Measurements from ENCODE around the gene BCL2L11. TPM values are rescaled to one million over a fixed set of nuclear protein-coding genes. Genes with fewer than 3 reads are reported as not detected.

The BCL2L11 gene
- total and polyA plus RNA-seq, 2 experiments from 2014 or later = 10.6 to 22.5 TPM

DNA sequence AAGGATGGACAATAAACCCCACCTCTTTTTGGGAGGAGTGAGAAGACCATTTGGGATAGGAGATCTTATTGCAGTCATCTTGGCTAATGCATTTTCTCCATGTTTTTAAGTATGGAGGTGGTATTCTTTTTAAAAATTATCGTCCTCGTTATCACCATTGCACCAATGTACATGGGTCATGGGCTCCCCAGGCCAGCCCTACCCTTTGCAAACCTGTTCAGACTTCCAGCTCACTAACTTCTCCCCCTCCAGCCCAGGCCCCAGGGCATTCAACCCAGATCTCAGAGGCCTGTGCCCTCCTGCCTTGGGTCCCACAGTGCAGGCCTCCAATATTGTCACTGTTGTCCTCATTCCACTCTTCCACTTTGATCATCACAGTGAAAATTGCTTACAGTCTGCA is 68.4 kb downstream of the BCL2L11 start:
- TF ChIP-seq CREB1 (CRISPR knock-in tag; IDR thresholded peaks at IDR 0.05; ENCODE audit: low read depth) (no peak), JUNB (IDR thresholded peaks at IDR 0.05; ENCODE audit: unreplicated experiment) (no peak), EZH2 (IDR thresholded peaks at IDR 0.05; ENCODE audit: low read depth, unreplicated experiment) (no peak), ZNF331 (CRISPR knock-in tag; IDR thresholded peaks at IDR 0.05; ENCODE audit: low read depth) (no peak), NANOG (IDR thresholded peaks at IDR 0.05; ENCODE audit: borderline replicate concordance) (no peak), ZNF114 (CRISPR knock-in tag; IDR thresholded peaks at IDR 0.05) (no peak)
- TF ChIP-seq, protein P1, sequence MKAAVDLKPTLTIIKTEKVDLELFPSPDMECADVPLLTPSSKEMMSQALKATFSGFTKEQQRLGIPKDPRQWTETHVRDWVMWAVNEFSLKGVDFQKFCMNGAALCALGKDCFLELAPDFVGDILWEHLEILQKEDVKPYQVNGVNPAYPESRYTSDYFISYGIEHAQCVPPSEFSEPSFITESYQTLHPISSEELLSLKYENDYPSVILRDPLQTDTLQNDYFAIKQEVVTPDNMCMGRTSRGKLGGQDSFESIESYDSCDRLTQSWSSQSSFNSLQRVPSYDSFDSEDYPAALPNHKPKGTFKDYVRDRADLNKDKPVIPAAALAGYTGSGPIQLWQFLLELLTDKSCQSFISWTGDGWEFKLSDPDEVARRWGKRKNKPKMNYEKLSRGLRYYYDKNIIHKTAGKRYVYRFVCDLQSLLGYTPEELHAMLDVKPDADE (IDR thresholded peaks at IDR 0.05) = no peak
- H2AFZ ChIP-seq = no peak overlapping the region
- DNase-seq (ENCODE audit: low spot score) (no peak), ATAC-seq (no peak)
- H3K27me3 Mint-ChIP-seq (ENCODE audit: insufficient read depth, low read depth, poor library complexity) = peaks cover 2% of the 10 kb centered on the region
- no peak overlapping the region for H3K27ac Mint-ChIP-seq
- H3K27me3 ChIP-seq (ENCODE audit: insufficient read depth) = no peaks in the 10 kb centered on the region
- H3K9me2 ChIP-seq (ENCODE audit: insufficient read depth) = peaks cover 12% of the 10 kb centered on the region; the same call in 1 of the 2 replicates
- H3F3A ChIP-seq (replicated peaks; ENCODE audit: low read depth) = no peaks in the 10 kb centered on the region
- no peaks in the 10 kb centered on the region; the same call in 2 of the 3 replicates for H3K9me3 Mint-ChIP-seq
- H3K4me3 Mint-ChIP-seq = no peak overlapping the region
- H3K79me2 ChIP-seq (replicated peaks; ENCODE audit: insufficient read depth) = no peaks in the 10 kb centered on the region
- H4K20me1 ChIP-seq (replicated peaks; ENCODE audit: insufficient read depth) = no peaks in the 10 kb centered on the region
- H3K4me3 ChIP-seq = no peak overlapping the region
- H3K4me1 Mint-ChIP-seq = no peaks in the 10 kb centered on the region
- no peaks in the 10 kb centered on the region for H3K4me1 ChIP-seq (ENCODE audit: insufficient read depth)
- H3K36me3 ChIP-seq (ENCODE audit: insufficient read depth) = no peaks in the 10 kb centered on the region
- H3K4me2 ChIP-seq = no peak overlapping the region
- H3K27ac ChIP-seq (ENCODE audit: low read depth) = no peak overlapping the region
- H3K36me3 Mint-ChIP-seq (ENCODE audit: low read depth) = no peaks in the 10 kb centered on the region

DNA sequence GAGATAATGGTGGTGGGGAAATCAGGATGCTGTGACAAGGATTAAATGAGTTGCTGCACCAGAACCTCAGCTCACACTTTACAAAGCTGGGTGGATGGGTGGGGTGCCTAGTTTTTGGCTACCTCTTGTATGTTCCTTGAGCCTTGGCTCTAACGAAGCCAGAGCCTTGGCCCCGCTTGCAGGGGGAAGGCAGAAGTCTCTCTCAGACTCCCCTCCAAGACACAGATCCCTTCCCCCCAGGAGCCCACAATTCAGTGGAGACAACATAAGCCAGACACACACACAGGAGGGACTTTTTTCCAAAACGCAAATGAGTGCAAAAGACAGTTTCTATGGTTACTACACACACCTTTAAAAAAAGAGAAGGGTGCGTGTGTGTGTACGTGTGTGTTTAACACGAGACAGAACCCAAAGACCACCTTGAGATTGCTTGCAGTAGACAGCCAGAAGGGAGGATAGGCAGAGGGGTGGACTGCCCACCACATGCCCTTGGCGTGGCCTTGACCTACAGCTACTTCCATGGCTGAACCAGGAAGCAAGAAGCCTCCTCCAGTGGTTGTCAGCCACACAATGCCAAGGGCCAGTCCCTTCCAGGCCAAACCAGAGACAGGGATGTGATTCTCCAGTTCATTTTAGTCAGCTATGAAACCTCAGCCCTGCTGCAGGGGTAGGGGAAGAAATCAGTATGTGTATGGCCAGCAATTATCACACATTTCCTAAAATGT is 70.3 kb downstream of the BCL2L11 start:
- DNase-seq (ENCODE audit: low spot score) (no peak), ATAC-seq (no peak)
- Histone ChIP-seq H3K79me2 (replicated peaks; ENCODE audit: insufficient read depth) (no peaks in the 10 kb centered on the region), H3K4me2 (no peak overlapping the region), H3K9me2 (ENCODE audit: insufficient read depth) (peaks cover 12% of the 10 kb centered on the region; the same call in 1 of the 2 replicates), H3K27me3 (ENCODE audit: insufficient read depth) (no peaks in the 10 kb centered on the region), H3K4me1 (ENCODE audit: insufficient read depth) (no peaks in the 10 kb centered on the region), H3K4me3 (no peak overlapping the region), H3K27ac (ENCODE audit: low read depth) (no peak overlapping the region), H3K36me3 (ENCODE audit: insufficient read depth) (no peaks in the 10 kb centered on the region), H3F3A (replicated peaks; ENCODE audit: low read depth) (no peaks in the 10 kb centered on the region), H4K20me1 (replicated peaks; ENCODE audit: insufficient read depth) (no peaks in the 10 kb centered on the region), H2AFZ (no peak overlapping the region)
- Mint-ChIP-seq H3K36me3 (ENCODE audit: low read depth) (no peaks in the 10 kb centered on the region), H3K27me3 (ENCODE audit: insufficient read depth, low read depth, poor library complexity) (no peaks in the 10 kb centered on the region), H3K4me1 (no peaks in the 10 kb centered on the region), H3K4me3 (no peak overlapping the region), H3K27ac (no peak overlapping the region), H3K9me3 (no peaks in the 10 kb centered on the region; the same call in 2 of the 3 replicates)
- no peak for TF ChIP-seq POLR2AphosphoS5 (IDR thresholded peaks at IDR 0.05; ENCODE audit: low read depth)
- TF ChIP-seq JUNB (IDR thresholded peaks at IDR 0.05; ENCODE audit: unreplicated experiment) = no peak
- TF ChIP-seq EZH2phosphoT487 (IDR thresholded peaks at IDR 0.05; ENCODE audit: unreplicated experiment) = no peak
- TF ChIP-seq ZNF331 (CRISPR knock-in tag; IDR thresholded peaks at IDR 0.05; ENCODE audit: low read depth) = no peak
- TF ChIP-seq, protein P1 (IDR thresholded peaks at IDR 0.05) = no peak
- TF ChIP-seq, protein P2, sequence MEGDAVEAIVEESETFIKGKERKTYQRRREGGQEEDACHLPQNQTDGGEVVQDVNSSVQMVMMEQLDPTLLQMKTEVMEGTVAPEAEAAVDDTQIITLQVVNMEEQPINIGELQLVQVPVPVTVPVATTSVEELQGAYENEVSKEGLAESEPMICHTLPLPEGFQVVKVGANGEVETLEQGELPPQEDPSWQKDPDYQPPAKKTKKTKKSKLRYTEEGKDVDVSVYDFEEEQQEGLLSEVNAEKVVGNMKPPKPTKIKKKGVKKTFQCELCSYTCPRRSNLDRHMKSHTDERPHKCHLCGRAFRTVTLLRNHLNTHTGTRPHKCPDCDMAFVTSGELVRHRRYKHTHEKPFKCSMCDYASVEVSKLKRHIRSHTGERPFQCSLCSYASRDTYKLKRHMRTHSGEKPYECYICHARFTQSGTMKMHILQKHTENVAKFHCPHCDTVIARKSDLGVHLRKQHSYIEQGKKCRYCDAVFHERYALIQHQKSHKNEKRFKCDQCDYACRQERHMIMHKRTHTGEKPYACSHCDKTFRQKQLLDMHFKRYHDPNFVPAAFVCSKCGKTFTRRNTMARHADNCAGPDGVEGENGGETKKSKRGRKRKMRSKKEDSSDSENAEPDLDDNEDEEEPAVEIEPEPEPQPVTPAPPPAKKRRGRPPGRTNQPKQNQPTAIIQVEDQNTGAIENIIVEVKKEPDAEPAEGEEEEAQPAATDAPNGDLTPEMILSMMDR (conservative IDR thresholded peaks at IDR 0.05; ENCODE audit: low read depth in 2 of 2) = no peak
- no peak for TF ChIP-seq ZNF114 (CRISPR knock-in tag; IDR thresholded peaks at IDR 0.05)
